GM18520 (cell line): Measurements from ENCODE around the gene SETD3.

Experiments used
- ATAC-seq: cut with Tn5 transposase; IDR thresholded peaks from one replicate; pipeline ENCODE4 v1.9.1; 2021; ENCODE audit not compliant: unreplicated experiment

Gene SETD3

DNA sequence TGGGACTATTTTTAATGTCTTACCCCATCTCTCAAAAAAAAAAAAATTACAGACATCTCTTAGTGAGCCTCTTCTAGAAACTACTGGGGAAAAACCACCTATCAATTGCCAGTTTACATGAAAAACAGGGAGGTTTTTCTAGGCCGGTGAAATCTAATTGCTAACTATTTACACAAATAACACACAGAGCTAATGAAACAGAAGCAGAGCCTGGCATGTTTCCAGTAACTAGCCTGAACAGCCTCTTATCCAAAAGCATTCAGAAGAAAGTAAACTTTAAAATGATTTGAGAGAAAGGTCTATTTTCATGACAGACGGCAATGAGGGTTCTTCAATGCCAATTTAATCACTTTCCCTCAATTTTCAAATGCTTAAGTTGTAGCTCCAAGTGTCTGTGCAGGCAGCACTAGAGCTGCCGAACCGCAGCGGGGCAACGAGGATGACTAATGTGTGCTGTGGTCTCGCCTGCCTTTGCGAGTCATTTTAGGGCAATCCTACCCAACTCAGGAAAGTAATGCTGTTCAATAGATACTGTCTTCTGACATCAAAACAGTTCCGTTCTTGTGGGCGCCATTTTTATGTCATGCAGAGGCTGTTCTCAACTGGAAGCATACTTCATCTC is 84.6 kb downstream of the SETD3 start:
- ATAC-seq = no peak

DNA sequence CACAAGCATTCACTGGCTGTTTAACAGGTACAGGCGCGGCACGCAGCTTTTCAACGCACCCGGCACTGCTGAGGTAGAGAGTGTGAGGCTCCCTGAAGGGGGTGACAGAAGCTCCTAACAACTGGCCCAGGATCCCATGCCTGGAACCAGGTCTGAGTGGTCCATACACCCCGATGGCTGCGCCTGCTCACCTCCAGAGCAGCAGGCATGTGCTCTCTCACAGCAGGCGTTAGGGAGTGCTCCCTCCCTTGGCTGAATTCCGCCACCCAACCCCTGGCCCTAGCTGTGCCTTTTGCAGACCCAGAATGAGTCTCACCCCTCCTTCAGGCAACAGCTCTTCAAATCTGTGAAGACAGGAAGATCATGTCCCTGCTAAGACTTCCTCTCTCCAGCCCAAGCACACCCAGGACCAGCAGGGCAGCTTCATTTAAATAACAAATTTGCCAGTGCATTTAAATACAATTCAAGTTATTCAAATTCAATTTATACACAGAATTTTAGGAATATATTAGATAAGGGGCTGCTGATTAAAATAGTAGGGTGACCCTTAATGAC is 86.0 kb downstream of the SETD3 start:
- ATAC-seq = no peak

DNA sequence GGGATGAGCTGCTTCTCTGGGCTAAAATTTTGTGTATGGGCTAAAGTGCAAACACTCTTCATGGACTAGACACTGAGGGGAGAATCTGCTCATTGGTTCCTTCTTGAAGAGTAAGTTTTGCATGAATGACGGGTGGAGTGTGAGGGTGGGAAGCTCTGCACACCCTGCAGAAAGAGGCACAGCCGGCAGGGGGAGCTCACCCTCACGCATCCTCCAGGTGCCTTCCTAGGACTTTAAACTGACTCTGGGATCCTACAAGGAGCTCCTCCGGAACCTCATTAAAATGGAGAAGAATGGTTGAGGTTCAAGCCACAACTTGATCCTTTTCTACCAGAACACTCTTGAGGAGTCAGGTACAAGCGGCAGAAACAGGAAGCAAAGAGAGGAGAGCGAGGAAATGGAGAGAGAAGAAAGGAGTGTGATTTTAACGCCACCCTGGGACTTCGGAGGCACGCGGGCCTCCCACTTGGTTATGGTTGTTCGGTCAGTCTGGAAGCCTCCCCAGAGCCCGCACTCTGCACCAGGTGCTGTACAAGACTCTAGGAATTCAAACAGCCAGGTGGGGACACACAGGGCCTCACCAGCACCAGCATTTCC is 87.5 kb downstream of the SETD3 start:
- ATAC-seq = no peak

DNA sequence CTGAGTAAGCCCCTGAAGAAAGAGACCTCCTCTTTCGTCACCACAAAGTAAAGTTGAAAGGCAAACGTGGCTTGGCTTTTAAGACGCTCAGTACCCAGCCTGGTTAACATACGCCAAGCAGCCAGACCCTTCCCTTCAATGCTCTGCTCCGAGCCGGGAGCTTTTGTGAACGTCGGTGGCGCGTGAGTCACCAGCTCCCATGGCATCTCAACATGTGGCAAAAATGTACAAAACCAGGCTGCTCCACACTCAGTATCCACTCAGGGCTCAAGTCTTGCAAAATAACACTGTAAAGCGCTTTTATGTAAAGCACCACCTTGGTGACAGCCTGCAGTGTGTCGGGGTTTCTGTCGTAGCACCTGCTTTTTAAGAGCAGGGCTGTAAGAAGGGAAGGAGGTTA is 89.0 kb downstream of the SETD3 start:
- ATAC-seq = no peak

DNA sequence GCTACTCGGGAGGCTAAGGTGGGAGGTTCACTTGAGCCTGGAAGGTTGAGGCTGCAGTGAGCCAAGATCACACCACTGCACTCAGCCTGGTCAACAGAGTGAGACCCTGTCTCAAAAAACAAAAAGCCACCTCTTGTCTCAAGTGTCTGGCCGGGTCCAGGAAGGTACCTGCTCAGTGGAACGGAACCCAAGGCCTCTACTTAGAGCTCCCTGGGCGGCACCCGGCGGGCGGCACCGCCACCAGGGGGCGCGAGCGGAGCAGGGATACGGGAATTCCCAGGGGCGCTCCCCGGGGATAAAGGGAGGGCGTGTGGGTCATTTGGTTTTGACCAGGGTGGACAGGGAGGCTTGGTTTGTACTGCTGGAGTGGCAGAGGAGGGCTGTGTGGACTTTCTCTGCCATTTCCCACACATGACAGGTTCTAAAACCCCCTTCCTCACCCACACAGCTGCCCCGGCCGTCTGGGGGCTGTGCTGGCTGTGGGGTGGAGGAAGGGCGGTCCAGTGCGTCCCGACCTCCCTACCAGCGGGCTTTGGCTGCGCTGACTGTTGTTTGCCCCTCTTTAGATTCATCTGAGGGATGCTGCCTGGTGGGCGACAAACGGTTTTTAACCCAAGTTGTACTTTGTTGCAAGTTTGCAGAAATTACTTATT is 91.4 kb downstream of the SETD3 start:
- ATAC-seq = no peak

DNA sequence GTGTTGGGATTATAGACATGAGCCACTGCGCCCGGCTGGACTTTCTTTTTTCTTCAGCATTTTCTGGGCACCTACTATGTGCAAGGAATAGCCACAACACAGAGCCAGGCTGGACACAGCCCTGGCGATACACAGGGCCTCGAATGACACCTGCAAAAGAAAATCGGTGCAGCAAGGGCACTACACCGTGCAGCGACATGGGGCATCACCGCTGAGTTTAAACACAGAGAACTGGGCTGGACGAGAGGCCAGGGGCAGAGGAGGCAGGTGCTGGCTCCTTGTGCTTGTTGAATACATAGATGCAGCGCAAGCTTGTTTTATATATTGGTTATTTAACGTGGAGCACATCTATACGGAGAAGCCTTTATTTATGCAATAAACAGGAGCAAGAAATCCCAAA is 92.4 kb downstream of the SETD3 start:
- no peak for ATAC-seq

DNA sequence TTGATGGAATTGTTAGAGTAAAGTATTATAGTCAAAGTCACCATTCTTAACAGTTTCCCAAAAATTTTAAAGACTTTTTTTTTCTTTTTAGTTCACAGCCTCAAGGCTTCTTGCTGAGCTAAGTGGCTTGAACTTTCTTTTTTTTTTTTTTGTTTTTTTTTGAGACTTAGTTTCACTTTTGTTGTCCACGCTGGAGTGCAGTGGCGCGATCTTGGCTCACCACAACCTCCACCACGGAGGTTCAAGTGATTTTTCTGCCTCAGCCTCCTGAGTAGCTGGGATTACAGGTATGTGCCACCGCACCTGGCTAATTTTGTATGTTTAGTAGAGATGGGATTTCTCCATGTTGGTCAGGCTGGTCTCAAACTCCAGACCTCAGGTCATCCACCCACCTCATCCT is 92.8 kb downstream of the SETD3 start:
- no peak for ATAC-seq

DNA sequence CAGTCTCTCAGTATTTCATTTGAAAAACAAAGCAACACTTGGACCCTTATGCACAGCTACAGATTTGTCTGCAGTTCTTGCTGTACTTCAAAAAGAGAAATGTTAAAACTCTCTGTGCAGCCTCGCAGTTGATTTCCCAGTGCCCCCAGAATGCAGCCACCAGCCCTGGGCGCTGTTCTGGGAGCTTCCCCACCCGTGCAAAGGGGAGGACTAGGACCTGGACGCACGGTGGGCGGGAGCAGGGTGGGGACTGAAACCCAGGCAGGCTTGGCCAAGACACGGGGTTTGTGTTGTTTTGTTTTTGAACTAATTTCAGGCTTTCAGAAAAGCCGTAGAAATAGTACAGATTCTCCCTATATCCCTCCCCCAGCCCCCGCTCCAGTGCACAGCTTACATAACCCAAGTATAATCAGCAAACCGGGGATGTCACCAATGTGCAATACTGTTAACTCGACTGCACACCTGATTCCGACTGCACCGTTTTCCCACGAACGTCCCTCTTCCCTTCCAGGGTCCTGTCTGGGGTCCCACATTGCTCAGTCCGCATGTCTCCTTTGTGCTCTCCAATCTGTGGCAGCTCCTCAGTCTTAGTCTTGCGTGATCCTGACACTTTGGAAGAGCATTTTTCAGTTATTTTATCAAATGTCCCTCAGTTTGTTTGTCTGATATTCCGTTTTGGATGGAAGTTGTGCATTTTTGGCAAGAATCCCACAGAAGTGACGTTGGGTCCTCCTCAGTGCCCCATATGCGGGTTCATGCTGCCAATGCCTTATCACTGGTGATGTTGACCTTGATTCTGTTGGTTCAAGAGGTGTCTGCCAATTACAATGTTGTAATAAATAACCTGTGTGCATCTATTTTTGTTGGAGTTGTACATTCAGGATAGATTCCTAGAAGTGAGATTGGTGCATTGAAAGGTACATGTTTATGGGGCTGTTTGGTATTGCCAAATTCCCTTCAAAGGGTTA is 95.9 kb downstream of the SETD3 start:
- ATAC-seq = no peak

DNA sequence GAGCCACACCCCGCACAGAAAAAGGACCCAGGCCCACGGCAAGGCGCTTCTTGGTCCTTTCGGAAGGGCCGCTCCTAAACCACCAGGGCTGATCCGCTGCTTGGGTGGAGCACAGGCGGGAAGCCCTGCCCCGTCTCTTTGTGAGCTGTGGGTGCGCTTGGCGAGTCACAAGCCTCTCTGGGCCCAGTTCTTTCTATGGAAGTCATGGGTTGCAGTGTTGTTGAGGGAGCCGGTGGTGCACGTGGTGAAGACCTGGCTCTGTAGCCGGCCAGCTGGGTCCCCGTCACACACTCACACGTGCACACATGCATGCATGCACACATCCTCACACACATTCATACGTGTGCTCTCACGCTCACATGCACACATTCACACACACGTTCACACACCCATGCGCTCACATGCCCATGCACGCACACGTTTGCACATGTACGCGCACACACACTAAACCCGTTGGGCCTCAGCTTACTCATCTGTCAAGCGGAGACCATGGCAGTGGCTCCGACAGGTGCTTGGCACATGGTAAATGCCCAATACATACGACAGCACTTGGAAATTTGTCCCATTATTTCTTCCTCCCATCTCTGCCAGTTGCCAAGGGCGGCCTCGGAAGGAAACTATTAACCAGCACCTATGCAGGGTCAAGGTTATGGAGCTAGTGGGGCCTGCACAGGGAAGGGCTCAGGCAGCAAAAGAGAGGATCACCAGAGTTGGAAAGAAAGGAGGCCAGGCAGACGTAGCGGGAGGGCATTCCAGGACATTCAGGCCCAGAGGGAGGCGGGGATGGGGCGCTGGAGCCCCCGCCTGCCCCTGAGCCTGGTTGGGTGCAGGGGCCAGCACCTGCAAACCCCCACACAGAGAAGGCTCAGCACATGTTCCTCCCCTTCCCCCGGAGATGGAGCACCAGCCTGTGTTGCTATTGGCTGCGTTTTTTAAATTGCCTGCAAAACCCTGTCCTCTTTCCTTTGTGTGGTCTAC is 96.9 kb downstream of the SETD3 start:
- ATAC-seq = no peak

DNA sequence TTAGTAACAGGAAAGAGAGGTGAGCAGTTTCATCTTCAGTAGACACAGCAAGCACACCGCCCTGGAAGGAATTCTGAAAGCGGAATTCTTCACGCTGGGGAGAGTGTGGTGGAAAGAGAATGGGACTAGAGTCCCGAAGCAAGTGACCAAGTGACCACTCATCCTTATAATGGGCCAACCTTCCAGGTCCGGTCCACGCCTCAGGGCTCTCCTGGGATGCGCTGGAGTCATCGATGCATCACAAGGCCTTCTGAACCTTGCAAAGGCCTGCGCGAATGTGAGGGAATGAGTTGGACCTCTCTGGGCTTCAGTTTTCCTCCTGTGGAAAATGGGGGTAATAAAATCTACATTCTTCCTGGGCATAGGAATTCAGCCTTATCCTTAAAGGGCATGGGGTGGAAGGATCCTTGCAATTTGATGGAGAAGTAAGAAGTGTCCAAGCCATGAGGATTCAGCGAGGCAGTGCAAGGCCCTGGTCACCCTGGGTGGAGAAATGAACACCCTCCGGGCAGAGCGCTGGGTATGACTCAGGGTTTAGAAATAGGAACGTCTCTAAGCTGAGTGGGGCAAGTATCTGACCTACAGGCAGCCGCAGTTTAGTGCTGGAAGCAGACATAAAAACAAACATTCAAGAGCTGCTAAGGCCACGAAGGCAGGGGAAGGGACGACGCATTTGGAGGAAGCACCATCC is 97.7 kb downstream of the SETD3 start:
- ATAC-seq = no peak

DNA sequence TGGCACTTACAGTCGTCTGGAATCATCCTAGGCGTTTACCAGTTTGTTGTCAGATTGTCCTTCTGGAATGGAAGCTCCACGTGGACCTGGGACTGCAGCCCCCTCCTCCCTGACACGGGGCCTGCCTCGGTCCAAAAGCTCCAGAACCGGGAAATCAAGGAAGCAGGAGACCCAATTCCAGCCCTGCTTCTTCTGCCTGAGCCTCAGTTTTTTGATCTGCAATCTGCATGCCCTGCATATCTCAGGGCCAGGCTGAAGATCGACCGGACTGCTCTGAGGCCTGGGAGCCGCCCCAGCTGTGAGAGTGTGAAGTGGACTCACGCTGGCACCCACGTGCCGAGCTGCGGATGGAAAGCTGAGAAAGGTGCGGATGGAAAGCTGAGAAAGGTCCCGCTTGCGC is 98.6 kb downstream of the SETD3 start:
- no peak for ATAC-seq

DNA sequence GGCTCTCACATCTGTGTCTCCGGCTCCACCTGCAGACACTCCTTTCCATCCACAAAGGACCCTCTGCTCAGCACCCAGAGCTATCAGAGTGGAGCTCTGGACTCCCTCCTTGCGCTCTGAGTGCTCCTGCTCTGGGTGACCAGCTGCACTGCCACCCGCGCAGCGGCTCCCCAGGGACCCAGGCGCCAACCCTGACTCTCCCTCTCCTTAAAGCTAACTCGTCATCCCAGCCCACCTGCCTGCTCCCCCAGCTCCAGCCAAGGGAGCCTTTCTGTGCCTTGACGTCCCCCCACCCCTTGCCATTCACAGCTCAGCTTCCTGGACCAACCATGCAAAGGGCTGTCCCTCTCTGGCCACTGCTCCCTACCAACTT is 99.0 kb downstream of the SETD3 start:
- ATAC-seq = no peak

DNA sequence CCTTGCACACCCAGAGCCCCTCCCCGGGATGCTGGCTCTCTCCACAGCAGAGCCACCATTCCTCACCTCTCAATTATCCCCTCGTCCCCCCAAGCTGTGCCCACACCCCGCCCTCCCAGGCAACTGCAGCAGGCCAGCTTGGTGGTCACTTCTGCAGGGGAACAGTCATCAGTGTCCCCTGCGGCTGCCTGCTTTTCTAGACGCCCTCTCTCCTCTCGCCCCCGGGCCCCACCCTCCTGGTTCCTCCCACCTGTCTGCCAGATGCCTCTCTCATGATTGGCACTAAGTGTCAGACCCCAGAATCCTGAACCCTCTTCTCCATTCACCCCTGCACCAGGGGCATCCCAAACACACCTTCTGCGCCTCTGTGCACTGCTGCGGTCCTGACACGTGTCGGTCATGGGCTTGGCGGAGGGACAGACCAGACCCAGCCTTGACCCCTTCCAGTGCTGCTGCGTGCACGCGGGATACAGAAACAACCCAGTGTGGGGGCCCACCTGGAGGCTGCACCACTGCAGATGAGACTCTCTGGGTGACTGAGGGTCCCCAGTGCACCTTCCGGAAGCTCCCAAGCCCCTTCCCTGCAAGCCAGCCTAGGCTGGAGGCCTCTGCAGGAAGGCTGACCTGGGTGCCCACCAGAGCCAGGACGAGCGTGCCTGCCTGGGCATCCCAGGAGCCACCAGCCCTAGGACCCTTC is 99.5 kb downstream of the SETD3 start:
- no peak for ATAC-seq

DNA sequence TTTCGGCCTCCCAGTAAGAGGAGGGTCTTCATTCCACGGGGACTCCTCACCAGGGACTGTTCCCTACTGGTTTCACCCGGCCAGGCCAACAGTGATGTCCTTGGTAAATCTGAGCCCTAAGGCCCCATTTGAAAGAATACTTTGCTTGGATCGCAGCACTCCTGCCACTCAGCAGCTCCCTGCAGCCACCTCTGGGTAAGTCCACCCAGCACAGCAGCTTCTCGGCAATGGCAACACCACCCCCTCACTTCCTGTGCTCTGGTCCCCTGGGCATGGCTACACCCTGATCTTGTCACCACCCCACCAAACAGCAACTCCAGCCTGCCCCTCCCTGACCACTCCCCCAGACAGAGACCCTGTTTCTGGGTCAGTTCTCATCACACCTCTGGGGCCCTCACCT is 100.3 kb downstream of the SETD3 start:
- ATAC-seq = no peak

DNA sequence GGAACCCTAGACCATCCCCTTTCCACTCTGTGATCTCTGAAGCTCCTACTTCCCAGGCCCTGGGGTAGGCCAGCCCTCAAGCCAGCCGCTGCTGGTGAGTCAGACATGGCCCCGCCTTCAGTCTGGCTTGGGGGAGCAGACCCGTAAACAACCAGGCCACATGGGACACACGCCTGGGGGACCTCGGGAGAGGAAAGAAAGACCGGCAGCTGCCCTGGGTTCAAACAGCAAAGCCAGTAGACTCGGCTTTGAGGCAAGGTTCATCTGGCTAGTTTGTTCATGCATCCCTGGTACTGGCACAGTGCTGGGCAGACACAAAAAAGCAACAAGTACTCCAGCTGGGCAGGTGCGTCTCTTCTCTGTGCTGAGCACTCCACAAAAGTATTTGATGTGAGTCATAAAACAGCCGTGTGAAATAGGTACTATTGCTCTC is 101.9 kb downstream of the SETD3 start:
- ATAC-seq = no peak

DNA sequence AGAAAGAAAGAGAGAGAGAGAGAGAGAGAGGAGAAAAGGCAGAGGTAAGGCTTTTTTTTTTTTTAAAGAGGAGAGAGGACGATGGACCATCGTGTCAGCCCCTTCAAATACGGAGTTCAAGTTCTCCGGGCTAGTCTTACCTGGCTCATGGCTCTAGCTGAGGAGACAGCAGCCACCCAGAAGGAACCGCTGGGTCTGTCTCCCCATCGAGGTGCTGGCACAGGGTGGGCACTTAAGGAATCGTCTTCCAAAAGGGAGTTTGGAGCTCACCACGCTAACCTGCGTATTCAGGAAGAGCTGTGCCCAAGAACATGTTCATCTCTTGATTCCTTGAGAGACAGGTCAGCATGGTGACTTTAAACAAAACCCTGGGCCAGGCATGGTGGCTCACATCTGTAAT is 102.7 kb downstream of the SETD3 start:
- ATAC-seq = no peak

DNA sequence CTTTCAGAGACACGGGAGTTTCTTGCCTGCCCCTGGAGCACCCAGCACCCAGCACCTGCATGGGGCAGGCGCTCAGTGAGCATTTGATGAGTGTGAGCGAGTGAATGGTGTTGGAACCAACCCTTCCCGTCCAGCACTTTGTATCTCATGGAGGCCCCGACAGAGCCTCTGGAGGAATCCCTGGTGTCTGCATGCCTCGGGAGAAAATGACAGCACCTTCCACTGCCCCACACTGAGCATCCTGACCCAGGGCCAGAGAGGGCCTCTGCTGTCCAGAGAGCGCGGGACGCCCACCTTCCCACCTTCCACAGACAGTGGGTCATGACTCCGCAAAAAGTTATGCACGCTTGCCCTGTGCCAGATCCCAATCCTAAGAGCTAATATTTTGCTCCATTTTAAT is 105.7 kb downstream of the SETD3 start:
- no peak for ATAC-seq

DNA sequence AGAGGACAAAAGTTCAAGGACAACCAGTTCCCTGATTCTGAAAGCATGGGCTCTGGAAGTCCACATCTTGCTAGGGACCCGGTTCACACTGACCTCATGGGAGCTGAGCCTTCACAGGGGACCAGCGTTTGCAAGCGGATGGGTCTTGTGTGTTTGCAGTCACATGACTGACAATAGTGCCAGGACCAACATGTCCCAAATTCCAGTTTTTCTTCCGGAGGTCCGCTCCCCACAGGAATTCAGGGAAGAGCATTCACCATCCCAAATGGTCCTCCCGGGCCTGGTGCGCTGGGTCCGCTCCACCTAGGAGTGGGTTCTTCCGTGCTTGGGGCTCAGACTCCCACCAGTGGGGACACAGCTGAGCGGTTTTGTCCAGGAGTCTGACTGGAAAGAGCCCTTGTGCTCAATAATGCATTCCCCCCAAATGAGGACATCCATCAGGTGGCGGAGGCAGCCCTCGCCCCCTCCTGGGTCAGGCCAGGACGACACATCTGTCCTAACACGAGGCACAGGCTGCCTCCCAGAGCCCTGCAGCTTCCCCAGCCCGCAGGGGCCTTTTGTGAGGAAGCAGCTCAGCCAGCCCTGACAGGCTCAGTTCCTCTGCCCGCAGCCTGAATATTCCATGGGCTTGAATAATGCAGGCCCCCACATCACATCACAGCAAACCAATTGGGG is 116.9 kb downstream of the SETD3 start:
- no peak for ATAC-seq
